ENCODE data around the gene MAPK8.

Gene MAPK8

DNA sequence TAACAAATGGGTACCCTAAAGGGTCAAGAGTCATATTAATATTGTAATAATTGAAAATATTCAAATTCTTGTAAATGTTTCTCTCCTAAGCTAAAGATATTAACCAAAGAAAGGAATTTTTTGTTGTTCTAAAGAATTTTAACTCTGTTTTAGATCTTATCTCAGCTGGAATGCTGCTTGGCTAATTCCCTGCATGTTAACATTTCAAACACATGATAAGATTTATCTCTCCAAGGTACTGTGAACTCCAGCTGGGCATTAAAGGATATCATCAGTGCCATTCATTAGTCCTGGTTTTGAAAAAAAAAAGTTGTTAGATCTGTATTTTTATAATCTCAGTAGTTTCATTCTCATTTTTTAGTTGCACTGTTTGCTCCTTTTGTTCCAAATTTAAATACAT lies 76.9 kb downstream of the MAPK8 start:
- no peak for DNase-seq (ENCODE audit: low read depth in 2 of 2)

DNA sequence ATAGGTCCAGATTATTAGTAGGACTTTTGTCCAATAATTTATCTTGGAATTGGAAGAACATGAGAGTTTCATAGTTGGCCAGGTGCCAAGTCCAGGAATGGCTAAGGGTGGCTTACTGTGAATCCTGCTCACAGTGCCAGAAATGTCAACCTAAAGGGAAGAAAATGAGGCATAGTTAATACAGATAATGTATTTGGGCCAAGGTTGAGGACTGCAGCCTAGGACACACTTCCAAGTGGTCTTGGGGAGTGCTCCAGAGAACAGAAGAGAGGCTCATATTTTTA lies 78.2 kb downstream of the MAPK8 start:
- no peak for DNase-seq (ENCODE audit: low read depth in 2 of 2)

DNA sequence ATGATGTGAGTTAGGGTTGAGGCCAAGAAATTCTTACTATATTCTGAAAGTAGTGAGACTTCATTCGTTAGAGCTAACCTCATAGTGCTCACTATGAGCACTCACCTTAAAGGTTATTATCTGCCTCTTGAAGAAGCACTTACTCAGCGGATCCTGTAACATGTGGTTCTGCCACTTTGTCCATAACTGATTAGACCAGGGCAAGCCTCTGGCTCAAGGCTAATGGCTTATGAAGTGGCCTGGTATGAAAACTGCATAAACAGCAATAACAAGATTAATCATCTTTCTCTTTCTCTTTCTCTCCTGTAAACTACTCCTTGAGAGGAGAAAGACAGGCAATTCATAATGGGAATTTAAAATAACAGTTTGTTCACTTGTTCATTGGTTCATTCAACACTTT lies 82.8 kb downstream of the MAPK8 start:
- DNase-seq (ENCODE audit: low read depth in 2 of 2), result no peak

DNA sequence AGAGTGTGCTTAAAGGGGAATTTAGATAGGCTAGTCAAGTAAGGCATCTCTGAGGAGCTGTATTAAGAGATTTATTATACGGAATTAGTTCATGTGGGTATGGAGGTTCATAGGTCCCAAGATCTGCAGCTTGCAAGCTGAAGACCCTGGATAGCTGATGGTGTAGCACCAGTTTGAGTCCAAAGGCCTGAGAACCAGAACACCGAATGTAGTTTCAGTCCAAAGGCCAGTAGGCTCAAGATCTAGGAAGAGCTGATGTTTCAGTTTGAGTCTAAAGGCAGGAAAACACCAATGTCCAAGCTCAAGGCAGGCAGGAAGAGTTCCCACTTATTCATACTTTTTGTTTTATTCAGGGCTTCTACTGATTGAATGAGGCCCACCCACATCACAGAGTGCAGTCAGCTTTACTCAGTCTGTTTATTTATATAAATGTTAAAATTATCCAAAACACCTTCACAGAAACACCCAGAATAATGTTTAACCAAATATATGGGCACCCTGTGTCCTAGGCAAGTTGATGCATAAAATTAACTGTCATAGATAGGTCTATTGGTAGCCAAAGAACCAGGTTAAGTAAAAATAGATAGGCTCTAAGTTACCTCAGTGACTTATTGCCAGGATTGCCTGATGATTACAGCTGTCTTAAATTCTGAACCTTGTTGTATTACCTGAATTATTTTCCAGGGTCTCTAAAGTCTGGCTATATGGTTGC lies 83.5 kb downstream of the MAPK8 start:
- DNase-seq (ENCODE audit: low read depth in 2 of 2), result no peak

DNA sequence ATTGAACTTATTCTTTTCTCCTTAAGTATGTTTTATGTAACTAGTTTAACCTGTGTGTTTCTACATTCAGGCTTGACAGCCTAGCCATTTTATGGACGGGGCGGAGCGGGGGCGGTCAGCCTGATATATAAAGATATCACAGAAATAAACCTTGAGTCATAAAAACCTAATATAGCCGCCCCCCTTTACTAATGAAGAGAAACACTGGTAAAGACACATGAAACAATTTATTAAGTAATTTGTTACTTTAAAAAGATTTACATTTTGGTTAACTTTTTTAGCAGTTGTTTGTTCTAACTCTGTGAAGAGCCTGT lies 84.0 kb downstream of the MAPK8 start:
- no peak for DNase-seq (ENCODE audit: low read depth in 2 of 2)

DNA sequence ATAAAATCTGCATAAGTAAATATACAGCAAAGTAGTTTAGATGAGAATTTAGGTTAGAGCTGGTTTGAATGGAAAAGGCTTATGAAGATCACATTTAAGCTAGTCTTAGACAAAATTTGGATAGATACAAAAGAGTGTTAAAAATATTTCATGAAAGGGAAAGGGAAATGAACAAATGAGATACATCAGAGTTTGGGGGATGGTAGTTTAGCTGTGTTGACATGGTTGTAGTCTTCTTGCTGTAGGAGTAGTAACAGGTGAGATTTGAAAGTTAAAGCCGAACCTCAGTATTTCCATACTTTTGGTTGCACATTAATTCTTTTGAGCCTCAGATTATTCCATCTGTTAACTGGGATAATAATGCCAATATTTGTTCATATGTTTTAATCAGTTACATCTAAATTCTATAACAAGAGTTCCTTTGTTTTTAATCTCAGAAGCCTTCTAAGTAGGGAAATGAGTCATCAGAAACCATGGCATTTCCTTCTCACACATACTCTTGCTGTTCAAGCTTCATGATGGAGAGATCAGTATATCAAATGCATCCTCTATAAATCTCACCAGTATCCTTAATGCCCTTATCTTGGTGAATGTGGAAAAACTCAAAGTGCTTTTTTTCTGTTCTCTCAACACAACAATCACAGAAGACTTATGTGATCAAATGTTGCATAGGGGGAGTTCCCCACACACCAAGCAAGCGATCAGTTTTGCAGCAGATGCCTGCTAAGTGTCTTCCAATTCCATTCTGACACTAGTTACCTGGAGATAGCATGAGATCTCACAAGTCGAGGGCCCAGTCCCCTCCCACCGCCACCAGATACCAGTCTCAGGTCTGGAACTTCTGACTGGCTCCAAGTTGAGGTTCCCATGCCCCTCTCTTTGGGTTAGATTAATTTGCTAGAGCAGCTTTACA lies 84.7 kb downstream of the MAPK8 start:
- no peak for DNase-seq (ENCODE audit: low read depth in 2 of 2)

DNA sequence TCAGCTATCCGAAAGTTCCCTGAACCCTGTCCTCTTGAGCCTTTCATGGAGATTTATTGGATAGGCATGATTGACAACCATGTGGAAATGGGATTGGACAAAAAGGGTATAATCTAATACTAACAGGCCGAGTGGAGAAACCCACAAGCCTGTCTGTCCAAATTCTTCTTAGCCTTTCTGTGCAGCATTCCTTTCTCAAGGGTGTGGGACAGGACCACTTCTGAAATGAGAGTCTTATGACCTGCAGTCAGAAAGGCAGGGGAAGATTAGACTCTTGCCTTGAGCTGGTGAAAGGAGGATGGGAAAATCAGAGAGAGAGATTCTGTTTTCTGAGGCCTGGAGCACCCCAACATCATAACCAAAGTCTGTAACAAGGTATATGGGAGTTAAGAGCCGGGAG lies 85.5 kb downstream of the MAPK8 start:
- DNase-seq (ENCODE audit: low read depth in 2 of 2), result no peak

DNA sequence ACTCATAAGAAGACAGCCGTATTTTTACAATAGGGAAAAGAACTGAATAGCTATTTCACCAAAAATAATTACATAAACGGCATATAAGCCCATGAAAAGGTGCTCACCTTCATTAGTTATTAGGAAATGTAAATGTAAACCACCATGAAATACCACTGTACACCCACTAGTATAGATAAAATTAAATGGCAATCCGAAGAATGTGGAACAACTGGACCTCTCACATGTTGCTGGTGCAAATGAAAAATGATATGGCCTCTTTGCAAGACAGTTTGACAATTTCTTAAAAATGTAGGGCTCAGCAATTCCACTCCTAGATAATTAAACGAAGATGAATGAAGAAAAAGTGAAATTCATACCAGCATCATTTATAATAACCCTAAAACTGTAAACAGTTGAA lies 91.8 kb downstream of the MAPK8 start:
- DNase-seq (ENCODE audit: low read depth in 2 of 2), result no peak

DNA sequence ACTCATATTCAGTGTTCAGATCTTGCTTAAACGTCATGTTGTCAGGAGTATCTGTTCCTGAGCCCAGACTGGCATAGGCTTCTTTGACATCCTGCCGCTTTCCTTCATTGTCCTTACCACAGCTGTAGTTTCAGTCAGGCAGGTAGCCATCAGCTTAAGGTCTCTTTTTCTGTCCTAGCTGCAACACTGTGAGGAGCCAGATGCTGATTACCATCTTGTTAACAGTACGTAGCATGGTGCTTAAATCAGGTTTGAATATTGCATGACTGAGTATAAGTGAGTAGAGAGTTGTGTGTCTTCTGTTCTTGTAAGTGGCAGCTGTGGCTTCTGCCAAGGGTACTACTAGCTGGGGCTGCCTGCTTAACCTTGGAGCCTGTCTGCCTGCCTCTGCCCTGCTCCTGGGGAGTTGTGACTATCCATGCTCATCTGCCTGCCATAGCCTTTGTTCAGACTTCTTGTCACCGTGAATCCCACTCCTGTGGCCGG lies 92.6 kb downstream of the MAPK8 start:
- DNase-seq (ENCODE audit: low read depth in 2 of 2), result no peak

DNA sequence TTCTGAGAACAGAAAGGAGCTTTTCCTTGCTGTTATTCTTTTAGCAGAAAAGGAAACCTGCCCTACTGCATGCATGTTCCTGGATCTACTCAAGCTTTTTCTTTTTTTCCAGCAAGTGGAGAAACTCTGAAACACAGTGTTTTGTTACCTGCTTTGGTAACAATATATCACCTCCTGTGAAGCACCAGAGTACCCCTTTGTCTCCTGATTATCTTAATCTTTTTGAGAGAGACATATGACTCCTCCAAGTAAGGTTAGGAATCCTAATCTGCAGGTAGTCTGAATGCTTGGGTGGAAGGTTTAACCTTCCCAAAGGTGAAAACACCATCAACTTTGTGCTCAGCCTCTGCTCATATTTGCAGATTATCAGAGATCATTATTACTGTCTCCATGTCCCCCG lies 93.1 kb downstream of the MAPK8 start:
- DNase-seq (ENCODE audit: low read depth in 2 of 2), result no peak

DNA sequence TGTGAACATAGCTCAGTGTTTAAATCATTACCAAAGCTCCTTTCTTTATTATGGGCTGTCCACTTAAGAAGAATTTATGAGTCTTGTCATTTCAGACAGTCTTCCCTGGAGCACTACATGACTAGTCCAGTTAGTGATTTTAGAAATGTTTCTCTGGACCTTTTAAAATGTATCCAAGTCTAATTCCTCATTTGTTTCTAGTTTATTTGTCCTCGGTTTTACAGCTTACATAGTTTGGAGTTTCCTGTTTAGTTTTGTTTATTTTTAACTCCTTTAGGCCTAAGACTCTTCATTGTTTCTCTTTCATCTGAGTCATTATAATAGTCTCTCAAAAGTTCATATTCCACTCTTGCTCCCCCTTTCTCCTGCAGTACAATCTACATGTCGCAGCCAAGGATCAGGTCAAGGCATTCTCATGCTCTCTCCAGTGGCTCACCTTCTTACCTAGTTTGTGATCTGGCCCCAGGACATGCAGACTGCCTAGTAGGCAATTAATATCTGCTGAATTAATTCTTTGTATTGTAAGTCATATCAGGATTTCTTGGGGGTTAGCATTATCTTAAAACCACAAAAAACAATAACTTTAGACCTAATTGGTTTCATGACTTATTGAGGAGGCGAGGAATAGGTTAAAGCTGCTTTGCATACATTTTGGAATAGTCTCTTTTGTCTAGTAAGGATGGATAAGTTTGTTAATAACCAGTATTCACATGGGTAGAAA lies 93.8 kb downstream of the MAPK8 start:
- DNase-seq (ENCODE audit: low read depth in 2 of 2), result no peak

DNA sequence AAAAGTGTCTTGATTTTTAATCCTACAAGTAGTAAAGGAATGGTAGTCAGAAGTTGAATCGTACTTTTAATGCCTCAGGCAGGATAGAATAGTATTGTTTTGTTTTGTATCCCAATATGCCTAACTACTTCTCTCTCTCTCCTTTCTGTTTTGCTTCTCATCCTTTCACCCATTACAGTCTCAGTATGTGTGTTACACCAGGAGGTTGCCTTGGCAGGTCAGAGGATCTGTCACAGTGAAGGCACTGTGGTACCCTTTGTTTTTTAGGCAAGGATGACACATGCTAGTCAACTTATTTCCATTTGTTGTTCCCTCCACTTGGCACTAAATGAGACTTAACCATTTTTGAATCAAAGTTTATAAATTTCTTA lies 94.4 kb downstream of the MAPK8 start:
- DNase-seq (ENCODE audit: low read depth in 2 of 2), result no peak

DNA sequence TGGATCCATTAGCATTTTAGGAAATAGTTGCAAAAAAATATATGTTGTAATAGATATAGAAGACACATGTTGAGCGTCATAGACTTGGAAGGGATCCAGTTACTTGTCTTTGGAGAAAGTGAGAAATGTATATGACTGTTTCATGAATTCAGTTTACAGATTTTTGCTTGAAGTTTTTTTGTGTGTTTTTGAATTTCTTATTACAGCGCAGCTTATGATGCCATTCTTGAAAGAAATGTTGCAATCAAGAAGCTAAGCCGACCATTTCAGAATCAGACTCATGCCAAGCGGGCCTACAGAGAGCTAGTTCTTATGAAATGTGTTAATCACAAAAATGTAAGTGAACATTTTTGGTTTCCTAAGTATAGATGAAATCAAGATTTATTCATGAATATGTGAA lies 98.2 kb downstream of the MAPK8 start:
- no peak for DNase-seq (ENCODE audit: low read depth in 2 of 2)

DNA sequence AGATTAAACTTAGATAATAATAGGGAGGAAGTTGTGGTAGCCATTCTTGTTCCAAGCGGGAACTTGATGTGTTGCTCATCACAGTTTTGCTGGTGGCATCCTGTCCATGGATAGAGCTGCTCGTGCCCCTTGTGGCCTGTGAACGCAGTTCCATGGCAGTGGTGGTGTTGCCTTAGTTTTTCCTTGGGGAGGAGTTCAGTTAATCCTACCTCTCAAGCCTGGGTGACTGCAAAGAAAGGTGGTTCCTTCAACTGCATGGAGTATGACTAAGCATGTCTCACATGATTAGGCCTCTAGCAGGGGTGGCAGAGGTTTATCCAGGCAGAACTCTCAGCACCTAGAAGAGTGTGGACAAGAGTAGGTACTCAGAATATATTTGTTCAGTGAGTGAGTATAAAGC lies 99.7 kb downstream of the MAPK8 start:
- DNase-seq (ENCODE audit: low read depth in 2 of 2), result no peak

DNA sequence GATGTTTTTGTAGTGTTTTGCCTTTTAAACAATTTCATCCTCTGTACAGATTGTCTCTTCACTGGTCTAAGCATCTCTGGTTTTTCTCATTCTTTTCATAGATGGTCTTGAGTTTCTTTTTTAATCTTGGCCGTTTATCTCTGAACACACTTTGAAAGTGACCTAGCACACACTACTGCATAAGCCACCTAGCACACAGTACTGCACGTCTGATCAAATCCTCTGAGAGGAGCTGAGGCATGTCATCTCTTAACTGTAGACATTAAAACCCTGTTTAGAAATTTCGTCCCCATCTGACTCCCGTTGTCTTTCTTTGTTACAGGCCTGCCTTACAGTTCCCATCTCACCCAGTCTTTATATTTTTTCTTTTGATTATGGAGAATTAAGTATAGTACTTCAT lies 100.2 kb downstream of the MAPK8 start:
- DNase-seq (ENCODE audit: low read depth in 2 of 2), result no peak

DNA sequence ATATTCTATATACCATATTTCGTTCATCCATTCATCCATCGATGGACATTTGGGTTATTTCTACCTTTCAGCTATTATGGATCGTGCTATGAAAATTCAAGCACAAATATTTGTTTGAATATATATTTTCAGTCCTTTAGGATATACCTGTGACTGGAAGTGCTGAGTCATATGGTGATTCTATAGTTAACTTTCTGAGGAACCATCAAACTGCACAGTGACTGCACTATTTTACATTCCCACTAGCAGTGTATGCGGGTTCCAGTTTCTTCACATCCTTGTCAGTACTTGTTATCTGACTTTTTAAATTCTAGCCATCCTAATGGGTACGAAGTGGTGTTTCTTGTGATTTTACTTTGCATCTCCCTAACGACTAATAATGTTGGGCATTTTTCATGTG lies 104.0 kb downstream of the MAPK8 start:
- no peak for DNase-seq (ENCODE audit: low read depth in 2 of 2)

DNA sequence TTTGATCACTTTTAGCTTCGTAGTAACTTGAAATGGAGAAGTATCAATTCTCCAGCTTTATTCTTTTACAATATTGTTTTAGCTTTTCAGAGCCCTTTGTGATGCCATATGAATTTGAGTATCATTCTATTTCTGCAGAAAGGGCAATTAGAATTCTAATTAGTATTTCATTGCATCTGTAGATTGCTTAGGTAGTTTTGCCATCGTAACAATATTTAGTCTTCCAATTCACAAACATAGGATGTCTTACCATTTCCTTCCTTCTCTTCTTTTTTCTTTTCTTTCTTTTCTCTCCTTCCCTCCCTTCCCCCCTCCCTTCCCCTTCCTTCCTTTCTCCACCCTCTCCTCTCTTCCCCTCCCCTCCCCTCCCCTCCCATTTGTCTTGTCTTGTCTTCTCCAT lies 105.0 kb downstream of the MAPK8 start:
- DNase-seq (ENCODE audit: low read depth in 2 of 2), result no peak

DNA sequence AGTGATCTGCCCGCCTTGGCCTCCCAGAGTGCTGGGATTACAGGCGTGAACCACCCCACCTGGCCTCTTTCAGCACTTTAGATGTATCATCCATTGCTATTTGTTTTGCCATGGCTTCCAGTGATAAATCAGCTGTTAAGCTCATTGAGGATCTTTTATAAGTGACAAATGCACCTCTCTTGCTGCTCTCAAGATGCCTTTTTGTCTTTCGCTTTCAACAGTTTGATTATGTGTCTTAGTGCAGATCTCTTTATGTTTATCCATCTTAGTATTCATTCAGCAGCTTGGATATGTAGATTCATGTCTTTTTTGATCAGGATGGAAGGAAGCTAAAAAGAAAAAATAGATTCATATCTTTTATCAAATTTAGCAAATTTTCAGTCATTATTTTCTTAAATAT lies 105.6 kb downstream of the MAPK8 start:
- no peak for DNase-seq (ENCODE audit: low read depth in 2 of 2)

DNA sequence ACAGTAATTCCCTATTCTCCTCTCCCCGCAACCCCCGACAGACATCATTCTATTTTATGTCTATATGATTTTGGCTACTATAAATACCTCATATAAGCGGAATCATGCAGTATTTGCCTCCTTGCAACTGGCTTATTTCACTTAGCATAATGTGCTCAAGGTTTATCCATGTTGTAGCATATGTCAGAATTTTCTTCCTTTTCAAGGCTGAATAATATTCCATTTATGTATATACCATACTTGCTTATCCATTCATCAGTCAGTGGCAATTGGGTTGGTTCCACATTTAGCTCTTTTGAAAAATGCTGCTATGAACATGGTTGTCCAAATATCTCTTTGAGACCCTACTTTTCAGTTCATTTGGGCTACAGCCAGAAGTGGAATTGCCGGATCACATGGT lies 106.5 kb downstream of the MAPK8 start:
- no peak for DNase-seq (ENCODE audit: low read depth in 2 of 2)

DNA sequence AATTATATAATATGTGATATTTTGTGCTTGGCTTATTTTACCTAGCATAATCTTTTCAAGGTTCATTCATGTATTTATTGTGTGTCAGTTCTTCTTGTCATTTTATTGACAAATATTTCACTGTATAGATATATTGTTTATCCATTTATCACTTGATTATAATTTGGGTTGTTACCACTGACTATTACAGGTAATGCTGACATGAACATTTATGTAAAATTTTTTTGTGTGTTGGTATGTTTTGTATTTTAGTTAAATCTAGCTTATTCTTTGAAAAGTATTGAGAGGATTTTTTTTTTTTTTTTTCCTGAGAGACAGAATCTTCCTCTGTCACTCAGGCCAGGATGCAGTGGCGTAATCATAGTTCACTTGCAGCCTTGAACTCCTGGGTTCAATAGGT lies 107.7 kb downstream of the MAPK8 start:
- no peak for DNase-seq (ENCODE audit: low read depth in 2 of 2)

DNA sequence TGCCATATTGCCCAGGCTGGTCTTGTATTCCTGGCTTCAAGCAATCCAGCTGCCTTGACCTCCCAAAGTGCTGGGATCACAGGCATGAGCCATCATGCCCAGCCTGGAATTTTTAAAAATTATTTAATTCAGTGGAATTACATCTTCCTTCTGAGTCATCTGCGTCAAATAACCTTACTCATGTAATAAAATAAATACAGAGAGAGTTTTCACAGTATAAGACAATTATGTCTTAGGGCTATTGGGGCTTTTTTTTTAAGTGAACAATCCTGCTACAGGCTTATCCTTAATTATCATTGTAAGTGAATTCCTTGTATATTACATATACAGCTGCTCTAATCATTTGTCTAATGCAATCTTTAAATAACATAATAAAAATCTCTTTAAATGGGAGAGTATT lies 108.3 kb downstream of the MAPK8 start:
- DNase-seq (ENCODE audit: low read depth in 2 of 2), result no peak

DNA sequence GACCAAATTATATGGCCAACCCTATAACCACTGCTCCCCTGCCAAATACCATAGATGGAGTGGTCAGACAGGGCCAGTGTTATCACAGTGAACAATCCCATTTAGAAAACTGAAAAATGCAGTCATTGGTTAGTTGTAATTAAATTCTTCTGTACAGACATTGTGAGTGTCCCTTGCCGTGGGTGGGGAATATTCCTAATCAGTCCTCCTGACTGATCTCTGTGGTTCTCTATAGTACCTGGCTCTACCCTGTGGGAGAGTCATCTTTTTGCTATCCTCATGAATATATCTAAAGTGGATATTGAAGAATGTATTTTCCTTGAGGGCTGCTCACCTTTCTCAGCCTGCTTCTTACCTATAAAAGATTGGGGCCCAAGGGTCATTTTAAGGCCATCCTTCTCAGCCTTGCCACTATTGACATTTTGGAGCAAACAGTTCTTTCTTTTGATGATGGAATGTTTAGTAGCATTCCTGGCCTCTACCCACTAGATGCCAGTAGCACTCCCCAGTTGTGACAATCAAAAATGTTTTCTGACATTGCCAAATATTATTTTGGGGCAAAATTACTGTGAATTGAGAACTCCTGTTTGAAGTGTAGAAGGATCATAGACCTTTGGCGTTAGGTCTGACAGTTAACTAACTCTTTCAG lies 110.2 kb downstream of the MAPK8 start:
- DNase-seq (ENCODE audit: low read depth in 2 of 2), result no peak

DNA sequence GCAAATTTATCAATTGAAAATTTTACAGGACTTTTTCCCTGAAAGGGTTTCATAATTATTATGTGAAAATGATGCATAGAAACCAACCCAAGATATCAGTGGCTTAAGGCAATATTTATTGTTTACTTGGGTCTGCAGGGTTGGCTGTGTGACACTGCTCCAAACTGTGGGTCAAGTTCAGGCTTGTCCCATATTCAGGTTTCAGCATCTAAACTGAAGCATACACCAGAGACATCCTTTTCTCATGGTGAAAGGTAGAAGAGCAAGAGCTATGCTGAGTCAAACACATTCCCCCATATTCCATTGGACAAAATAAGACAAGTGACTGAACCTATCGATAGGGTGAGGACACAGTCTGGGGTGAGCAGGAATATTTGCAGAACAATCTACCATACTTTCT lies 110.9 kb downstream of the MAPK8 start:
- DNase-seq (ENCODE audit: low read depth in 2 of 2), result no peak

Measured in fibroblast of skin of left quadriceps (primary cell).